Mesenteric fat pad (tissue), 1 donor: ENCODE results near the gene ZNF280D. TPM values are rescaled to one million over a fixed set of nuclear protein-coding genes. Genes with fewer than 3 reads are reported as not detected.
A peak's percentile ranks its signal among the peaks of the same experiment; 100 is the strongest.
"Not testable (repeated sequence)": the region's sequence is repeated elsewhere in the genome, so short reads cannot be mapped to it uniquely, and the experiment has no call there.

Experiments used
- DNase-seq: peaks from one replicate; pipeline ENCODE4 v3.0.0-alpha.2; 2020; ENCODE audit warnings: low spot score
- long read RNA-seq: library from polyadenylated mRNA; unstranded; transcript quantifications from one replicate; pipeline ENCODE4 v2.0.0, GENCODE V29; 2020
- total RNA-seq: library from RNA; stranded (reverse); fragmentation: NEBNext Ultra II Directional; extraction: Animal tissue kit (Norgen Biotek cat#: 25700); gene quantifications from one replicate; pipeline ENCODE4 v1.2.1, GENCODE V29; 2021
- donor health status: DM: yes; HTN: yes; CAD: no.

ZNF280D gene
- total RNA-seq: 37.2 TPM
- long read RNA-seq, full-length matches to known transcripts: 1 of 24 reads
- long read RNA-seq, partial matches to known transcripts: 13 of 24 reads
- long read RNA-seq, other reads (novel, unspliced or antisense): 10 of 24 reads

DNA sequence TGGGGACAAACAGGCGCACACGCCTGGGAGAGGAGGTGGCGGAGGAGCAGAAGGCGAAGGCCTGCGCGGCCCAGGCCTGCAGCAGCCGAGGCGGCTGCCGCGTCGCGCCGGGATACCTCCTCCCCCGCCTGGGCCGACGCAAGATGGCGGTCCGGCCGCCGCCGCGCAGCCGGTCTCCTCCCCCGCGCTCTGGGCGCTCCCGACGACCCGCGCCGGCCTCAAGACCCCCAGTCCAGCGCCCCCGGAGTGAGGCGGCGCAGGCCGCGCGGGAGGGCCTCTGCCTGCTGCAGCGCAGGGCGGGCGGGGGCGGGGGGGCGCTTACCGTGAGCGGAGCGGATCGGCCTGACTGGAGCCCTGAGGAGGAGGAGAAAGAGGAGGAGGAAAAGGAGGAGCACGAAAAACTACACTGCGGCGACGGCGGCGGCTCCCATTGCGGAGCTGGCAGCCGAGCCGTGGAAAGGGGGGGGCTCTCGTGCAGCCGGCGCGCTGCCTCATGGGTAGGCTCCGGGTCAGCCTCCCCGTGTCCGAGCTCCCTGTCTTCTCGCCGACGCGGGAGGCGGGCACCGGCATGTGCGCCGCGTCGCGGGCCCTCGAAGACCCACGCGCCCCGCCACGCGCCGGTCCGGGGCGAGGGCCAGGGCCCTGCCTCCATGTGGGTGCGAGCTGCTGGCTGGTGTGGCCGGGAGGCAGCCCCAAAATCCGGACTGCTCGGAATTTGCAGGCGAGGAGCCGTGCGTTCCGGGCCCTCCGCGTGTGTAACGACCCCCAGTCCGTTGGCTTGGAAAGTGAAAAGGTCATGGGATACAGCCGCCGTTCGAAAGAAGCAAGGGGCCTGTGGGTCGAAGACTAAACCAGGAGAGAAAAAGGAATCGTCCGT lies at the start of gene ZNF280D:
Gene ZNF280D, minus strand, starts transcription at position 374 of the 877 bp plus-strand sequence. CDS start 26,400 bp downstream, outside the sequence.
- peak; percentile 96 for DNase-seq

GRCh38 chr15:56782306-56782705 lies 49.0 kb upstream of the ZNF280D start:
- DNase-seq: no peak

GRCh38 chr15:56781666-56782065 lies 48.4 kb upstream of the ZNF280D start:
- no peak for DNase-seq

- not testable (repeated sequence) for DNase-seq
Observed at GRCh38 chr15:56780102-56780725, 46.9 kb upstream of the ZNF280D start.

GRCh38 chr15:56779449-56779848 lies 46.1 kb upstream of the ZNF280D start:
- DNase-seq: not testable (repeated sequence)

DNA sequence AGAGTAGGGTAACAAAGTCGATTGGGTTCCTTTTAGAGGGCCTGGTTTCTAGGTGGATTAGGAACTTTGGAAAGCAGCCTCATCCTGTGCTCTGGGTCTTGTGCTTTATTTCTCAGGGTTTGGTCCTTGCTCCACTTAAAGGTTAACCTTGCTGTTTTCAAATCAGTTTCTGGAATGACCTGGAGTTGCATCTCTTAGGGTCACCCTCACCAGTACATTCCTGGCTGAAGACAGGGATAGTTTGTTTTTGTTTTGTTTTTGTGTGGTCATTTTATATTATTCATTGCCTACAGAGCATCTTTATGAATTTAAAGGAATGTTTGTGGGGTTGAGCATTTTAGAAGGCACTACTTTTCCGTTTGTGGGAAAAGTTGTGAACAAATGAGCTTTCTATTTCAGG lies 45.5 kb upstream of the ZNF280D start:
- DNase-seq: no peak

GRCh38 chr15:56776839-56777238 lies 43.5 kb upstream of the ZNF280D start:
- no peak for DNase-seq

GRCh38 chr15:56775641-56776040 lies 42.3 kb upstream of the ZNF280D start:
- DNase-seq: no peak

DNA sequence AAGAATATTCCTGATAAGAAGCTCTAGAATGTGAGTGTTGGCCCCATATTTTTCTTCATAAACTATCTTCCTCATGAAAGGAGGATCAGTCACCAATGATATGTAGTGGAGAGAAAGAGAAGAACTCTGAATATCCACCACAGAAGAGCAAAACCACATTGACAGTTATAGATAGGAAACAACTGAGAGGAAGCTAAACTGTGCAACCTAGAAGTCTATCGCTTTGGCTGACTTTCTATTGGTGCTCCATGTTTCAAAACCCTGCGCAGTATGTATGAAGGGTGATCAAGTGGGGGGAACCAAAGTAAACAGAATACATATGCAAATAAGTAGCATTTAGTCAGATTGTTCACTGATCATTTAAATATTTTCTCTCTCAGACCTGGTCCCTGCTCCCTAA lies 41.0 kb upstream of the ZNF280D start:
- no peak for DNase-seq

DNA sequence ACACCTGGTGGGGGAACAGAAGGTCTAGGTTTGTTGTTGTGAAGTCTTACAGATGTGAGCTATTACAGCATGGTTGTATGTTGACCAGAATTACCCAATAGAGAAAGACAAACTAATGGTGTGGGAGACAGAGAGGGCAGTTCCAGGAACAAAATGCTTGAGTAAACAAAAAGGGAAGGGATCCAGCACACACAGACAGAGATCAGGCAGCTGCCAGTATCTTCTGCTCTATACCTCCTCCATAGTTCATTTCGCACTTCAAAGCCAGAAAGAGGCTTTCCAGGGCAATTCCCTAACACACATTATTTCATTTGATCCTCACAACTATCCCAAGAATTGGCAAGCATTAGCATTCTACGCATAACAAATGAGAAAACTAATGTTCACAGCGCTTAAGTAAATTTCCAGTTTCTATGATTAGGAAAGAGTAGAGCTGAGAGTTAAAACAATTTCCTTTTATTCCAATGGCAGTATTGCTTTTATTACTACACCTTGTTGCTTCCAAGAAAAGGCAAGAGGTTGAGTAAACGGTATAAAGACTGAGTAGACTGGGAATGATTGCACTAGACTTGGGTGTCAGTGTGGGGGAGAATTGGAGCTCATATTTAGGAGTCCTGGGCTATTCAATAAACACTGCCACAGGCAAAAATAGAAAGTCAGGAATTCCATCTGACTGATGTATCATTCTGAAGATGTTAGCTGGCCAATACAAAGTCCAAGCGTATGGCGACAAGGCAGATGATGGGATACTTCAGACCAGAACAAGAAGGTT lies 39.7 kb upstream of the ZNF280D start:
- no peak for DNase-seq

DNA sequence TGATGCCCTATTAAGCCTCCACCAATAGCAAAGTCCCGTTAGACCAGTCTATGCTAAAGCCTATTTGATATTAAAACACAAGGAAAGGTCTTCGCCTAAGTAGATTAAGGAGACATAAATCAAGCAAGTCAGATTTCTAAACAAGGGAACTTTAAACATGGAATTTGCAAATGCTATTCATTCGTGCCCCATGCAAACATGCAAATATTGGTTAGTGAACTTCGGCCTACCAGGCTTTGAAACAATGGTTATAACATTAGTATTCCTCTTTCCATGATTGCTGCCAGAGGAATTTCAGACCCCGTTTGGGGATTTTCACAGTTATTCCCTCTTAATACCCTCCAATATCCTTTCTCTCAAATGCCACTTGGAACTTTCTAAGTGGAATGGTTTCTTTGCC lies 36.9 kb upstream of the ZNF280D start:
- no peak for DNase-seq

DNA sequence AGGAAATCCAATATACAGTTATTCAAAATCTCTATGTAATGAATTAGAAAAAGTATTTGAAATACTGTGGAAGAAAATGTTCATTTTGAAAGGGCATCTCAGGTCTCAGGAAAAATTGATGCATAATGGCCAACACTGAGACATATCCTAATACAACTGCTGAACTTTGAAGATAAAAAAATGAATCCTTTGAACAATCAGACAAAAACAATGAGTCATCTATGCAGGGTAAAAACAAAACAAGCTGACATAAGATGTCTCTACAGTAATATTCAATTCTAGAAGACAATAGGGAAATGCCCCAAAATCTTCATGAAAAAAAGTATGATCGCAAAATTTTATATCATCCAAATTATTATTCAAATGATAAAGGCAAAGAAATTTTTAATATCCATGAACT lies 34.0 kb upstream of the ZNF280D start:
- DNase-seq: no peak

- DNase-seq: no peak
Observed at GRCh38 chr15:56765251-56765650, 31.9 kb upstream of the ZNF280D start.

DNA sequence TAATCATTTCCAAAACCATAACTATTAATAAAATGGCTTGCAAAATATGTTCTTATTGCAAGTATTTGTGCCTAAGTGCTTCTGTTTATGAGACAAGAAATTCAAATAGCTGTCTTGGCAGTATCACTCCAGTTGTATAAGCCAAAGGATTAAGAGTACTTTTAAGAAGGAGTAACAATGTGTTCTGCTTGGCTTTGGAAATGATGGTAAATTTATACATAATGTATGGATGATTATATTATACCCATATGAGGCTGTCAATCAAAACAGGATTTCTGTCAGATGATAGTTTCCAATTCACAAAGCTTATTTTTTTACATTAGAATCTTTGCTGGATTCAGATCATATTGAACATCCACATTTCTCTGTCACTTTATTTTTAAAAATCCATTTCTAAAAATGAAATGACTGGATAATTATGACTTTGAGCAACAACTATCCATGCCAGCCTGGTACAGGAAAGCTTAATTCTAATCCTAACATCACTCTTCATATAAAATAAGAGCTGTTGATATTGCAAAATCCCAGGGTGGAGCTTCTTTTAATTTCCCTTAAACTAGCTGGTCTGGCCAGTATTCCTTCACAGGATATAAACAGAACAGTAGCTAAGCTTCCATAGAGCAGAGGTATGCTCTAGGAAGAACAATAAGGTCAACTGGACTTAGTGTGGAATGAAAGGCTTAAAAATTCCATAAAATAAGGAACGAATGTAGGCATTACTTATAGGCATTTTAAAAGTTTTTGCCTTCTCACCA lies 30.0 kb upstream of the ZNF280D start:
- DNase-seq: no peak

DNA sequence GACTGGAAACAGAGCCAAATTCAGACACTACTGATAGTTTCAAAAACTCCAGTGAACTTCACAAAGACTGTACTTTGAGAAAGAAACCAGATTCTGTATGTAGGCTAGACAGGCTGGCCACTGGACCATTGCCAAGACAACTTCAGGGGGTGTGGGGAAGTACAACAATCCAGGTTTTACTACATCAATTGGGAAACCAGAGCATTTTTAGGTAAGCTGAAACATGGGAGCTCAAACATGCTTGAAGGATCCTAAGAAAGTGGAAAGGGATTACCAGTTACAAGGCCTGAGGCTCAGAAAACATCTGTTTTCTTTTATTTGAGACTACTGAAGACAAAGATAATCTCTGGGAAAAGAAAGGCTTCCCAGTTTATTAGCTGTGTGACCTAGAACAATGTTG lies 26.9 kb upstream of the ZNF280D start:
- DNase-seq: no peak

GRCh38 chr15:56759450-56759845 lies 26.1 kb upstream of the ZNF280D start:
- DNase-seq: no peak

DNA sequence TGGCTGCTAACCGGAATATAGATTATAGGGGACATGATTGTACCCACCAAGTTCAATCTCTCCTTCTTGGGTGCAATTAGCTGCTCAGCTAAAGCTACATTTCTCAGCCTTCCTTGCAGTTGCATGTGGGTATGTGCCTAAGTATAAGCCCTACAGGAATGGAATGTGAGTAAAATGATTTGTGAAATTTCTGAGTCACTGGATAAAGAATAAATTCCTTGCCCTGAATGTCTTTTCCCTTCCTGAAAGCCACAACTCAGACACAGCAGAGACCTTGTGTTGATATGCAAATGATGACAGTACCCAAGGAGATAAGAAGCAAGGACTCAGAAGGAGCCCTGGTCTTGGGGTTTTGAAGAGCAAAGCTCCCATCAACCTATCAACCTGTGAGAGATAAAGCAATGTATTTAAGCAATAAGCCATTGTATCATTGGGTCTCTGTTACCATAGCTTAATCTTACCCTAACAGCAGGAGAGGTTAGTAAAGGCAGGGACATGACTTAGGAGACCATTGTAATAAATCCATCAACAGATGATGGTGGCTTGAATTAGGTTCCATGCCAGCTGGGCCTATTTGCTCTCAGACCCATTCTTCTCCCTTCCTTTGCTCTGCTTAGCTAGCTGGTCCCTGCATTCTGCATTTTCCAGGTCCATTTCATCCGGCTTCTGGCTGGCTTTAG lies 25.6 kb upstream of the ZNF280D start:
- no peak for DNase-seq

DNA sequence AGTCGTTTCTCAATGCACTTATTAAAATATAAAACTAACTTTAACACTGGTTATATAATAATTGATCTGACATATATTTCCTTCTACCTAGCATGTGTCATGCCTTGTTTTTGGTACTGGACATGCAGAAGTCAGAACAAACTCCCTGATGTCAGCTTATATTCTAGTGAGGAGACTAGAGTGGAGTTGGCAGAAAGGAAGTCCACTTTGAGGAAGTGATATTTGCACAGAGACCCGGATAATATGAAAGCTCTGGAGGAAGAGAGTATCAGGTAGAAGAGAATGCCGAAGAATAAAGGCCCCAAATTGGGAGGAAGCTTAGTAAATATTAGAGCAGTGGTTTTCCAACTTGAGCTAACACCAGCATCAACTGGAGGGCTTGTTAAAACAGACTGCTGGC lies 24.6 kb upstream of the ZNF280D start:
- no peak for DNase-seq

GRCh38 chr15:56754772-56755370 lies 21.6 kb upstream of the ZNF280D start:
- DNase-seq: no peak

- no peak for DNase-seq
Observed at GRCh38 chr15:56752986-56753385, 19.7 kb upstream of the ZNF280D start.
